Measurements from ENCODE around the gene TTC16.

DNA sequence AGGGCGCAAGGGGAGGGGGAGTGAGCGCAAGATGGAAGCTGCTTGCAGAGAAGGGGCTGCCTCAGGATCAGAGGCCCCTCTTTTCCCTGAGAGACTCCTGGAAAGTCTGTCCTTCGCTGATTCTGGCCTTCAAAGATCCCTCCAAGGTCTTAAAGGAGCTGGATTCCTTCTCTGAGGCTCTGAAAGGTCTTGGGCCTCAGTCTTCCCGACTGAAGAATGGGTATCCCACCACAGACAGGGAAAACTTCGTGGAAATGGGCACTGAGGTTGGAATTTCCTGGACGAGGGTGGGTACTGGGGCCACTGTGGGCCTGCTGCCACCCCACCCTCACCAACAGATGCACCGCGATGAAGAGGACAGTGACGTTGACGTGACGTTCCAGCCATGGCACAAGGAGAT, 3.5 kb upstream of the TTC16 start:
- TF ChIP-seq, protein P1, sequence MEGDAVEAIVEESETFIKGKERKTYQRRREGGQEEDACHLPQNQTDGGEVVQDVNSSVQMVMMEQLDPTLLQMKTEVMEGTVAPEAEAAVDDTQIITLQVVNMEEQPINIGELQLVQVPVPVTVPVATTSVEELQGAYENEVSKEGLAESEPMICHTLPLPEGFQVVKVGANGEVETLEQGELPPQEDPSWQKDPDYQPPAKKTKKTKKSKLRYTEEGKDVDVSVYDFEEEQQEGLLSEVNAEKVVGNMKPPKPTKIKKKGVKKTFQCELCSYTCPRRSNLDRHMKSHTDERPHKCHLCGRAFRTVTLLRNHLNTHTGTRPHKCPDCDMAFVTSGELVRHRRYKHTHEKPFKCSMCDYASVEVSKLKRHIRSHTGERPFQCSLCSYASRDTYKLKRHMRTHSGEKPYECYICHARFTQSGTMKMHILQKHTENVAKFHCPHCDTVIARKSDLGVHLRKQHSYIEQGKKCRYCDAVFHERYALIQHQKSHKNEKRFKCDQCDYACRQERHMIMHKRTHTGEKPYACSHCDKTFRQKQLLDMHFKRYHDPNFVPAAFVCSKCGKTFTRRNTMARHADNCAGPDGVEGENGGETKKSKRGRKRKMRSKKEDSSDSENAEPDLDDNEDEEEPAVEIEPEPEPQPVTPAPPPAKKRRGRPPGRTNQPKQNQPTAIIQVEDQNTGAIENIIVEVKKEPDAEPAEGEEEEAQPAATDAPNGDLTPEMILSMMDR (IDR thresholded peaks at IDR 0.05; ENCODE audit: insufficient read depth, low read depth, low read length): no peak
- no peak for TF ChIP-seq EZH2 (IDR thresholded peaks at IDR 0.05; ENCODE audit: insufficient read depth, low read length)
